ENCODE data around the gene ALPL.

The ALPL gene

DNA sequence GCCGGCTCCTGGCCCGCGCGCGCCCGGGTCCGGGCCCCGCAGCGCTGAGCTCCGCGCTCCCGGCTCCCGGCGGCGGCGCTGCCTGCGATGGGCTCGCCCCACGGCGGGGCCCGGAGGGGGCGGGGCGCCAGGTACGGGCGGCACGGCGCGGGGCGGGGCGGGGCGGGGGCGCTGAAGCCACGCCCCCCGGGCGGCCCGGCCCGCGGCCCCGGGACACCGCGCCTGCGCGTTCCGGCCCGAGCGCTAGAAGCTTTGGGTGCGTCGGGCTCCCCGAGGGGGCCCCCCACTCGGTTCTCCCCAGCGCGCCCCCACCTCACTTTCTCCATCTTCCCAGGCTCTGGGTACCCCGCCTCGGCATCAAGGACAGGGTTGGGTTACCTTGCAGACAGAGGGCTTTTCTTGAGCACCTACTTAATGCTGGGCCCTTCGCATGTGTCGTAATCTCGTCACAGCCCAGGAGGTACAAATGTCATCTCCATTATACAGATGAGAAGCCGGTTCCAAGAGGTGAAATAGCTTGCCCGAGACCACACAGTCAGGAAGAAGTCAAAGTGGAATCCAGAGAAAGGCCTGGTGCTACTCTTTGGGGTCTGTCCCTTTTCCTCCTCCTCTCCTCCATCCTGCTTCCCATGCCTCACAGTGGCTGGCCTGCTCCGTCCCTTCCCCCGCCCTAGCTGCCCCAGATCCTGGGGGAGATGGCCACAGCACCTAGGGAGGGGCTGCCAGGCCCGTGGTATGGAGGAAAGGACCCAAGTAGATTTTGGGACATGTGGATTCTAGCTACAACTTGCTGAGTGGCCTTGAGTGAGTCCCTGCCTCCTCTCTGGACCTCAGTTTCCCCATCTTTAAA, 113.5 kb downstream of the ALPL start:
- peak overlapping the region; percentile 40 for H3K4me3 ChIP-seq (ENCODE audit: low read depth, low read length)
- DNase-seq (ENCODE audit: low read depth), result no peak

- H3K4me3 ChIP-seq (ENCODE audit: low read depth, low read length), result no peak overlapping the region
- DNase-seq (ENCODE audit: low read depth), result no peak
Measured at GRCh38 chr1:21623410-21623961, 114.3 kb downstream of the ALPL start.

GRCh38 chr1:21624571-21625389, 115.6 kb downstream of the ALPL start:
- H3K4me3 ChIP-seq (ENCODE audit: low read depth, low read length), result no peak overlapping the region
- DNase-seq (ENCODE audit: low read depth), result no peak

DNA sequence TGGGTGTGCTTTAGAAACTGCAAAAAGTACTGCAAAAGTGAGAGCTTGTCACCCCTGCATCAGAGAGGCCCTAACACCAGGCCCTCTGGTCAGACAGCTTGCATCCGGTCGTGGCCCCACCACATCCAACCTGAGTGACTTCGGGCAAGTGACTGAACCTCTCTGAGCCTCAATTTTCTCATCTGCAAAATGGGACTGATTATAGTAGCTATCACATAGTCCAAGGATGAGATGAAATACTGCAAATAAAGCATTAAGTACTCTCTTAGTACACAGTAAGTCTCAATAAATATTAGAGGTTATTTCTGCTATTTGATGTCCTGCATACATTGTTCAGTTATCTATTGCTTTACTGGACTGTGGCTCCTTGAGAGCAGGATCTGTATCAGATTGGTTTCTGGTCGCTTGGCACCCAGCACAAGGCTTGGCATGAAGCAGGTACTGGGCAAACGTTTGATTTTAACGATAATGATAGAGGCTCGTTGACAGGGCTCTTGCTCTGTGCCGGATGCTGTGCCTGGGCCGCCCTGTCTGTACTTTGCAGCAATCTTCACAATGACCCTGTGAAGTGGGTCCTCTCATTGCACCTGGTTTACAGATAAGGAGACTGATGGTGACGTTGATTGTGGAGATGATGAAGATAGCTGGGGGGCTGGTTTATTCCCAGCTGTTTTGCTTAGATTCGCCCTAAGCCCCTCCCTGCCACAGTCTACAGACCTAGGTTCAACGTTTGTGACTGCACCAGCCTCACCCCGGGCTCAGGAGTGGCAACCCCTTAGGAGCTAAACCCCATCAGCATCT, 116.4 kb downstream of the ALPL start:
- DNase-seq (ENCODE audit: low read depth), result no peak
- H3K4me3 ChIP-seq (ENCODE audit: low read depth, low read length), result no peak overlapping the region

- H3K4me3 ChIP-seq (ENCODE audit: low read depth, low read length), result no peak overlapping the region
- DNase-seq (ENCODE audit: low read depth), result no peak
Measured at GRCh38 chr1:21626921-21627339, 117.7 kb downstream of the ALPL start.

Measured in skeletal muscle cell (primary cell).